Upper lobe of right lung (tissue), 1 donor: Measurements from ENCODE around the gene COA8. TPM values are rescaled to one million over a fixed set of nuclear protein-coding genes. Genes with fewer than 3 reads are reported as not detected.

Experiments used
- ATAC-seq: fragments of 200-7000 bp; cut with Tn5 transposase; one replicate; pipeline ENCODE4 v1.9.1; 2020; ENCODE audit warnings: mild to moderate bottlenecking, moderate library complexity
- DNase-seq: peaks from one replicate; pipeline ENCODE4 v3.0.0-alpha.2; 2020
- H3K27ac ChIP-seq: fragments of 200-600 bp; one replicate; pipeline ENCODE4 v1.8.0; 2022
- H3K27me3 ChIP-seq: fragments of 200-600 bp; one replicate; pipeline ENCODE4 v1.8.0; 2022; ENCODE audit warnings: mild to moderate bottlenecking
- H3K36me3 ChIP-seq: fragments of 200-600 bp; one replicate; pipeline ENCODE4 v1.8.0; 2022
- H3K4me1 ChIP-seq: fragments of 200-600 bp; one replicate; pipeline ENCODE4 v1.8.0; 2022
- H3K4me3 ChIP-seq: fragments of 200-600 bp; one replicate; pipeline ENCODE4 v1.8.0; 2022; ENCODE audit warnings: mild to moderate bottlenecking
- H3K9me3 ChIP-seq: fragments of 200-600 bp; one replicate; pipeline ENCODE4 v1.8.0; 2022
- intact Hi-C: fragments of 100-400 bp; cut with DNase I; formaldehyde crosslinking; loops from one replicate; pipeline ENCODE4 v1.11.0; 2022
- long read RNA-seq: library from polyadenylated mRNA; unstranded; transcript quantifications from one replicate; pipeline ENCODE4 v2.0.0, GENCODE V29; 2021
- total RNA-seq: library from RNA; stranded (reverse); fragmentation: NEBNext Ultra II Directional; extraction: Animal tissue kit (Norgen Biotek cat#: 25700); gene quantifications from one replicate; pipeline ENCODE4 v1.2.1, GENCODE V29; 2021
- TF ChIP-seq, protein P1 (sequence below): fragments of 200-600 bp; IDR thresholded peaks from one replicate; pipeline ENCODE4 v1.8.0; 2022; ENCODE audit warnings: antibody characterized with exemption
- donor health status: DM: no; HTN: yes; CAD: no; lungs with severe emphysema.

COA8 gene, protein sequence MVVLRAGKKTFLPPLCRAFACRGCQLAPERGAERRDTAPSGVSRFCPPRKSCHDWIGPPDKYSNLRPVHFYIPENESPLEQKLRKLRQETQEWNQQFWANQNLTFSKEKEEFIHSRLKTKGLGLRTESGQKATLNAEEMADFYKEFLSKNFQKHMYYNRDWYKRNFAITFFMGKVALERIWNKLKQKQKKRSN
- 29.7 TPM for total RNA-seq
- long read RNA-seq, transcript APOPT1-201 (5 exons, 2,523 nt) = major isoform, 22 of 35 reads
- long read RNA-seq, partial matches to known transcripts = 0 of 35 reads
- long read RNA-seq, other reads (novel, unspliced or antisense) = 8 of 35 reads

DNA sequence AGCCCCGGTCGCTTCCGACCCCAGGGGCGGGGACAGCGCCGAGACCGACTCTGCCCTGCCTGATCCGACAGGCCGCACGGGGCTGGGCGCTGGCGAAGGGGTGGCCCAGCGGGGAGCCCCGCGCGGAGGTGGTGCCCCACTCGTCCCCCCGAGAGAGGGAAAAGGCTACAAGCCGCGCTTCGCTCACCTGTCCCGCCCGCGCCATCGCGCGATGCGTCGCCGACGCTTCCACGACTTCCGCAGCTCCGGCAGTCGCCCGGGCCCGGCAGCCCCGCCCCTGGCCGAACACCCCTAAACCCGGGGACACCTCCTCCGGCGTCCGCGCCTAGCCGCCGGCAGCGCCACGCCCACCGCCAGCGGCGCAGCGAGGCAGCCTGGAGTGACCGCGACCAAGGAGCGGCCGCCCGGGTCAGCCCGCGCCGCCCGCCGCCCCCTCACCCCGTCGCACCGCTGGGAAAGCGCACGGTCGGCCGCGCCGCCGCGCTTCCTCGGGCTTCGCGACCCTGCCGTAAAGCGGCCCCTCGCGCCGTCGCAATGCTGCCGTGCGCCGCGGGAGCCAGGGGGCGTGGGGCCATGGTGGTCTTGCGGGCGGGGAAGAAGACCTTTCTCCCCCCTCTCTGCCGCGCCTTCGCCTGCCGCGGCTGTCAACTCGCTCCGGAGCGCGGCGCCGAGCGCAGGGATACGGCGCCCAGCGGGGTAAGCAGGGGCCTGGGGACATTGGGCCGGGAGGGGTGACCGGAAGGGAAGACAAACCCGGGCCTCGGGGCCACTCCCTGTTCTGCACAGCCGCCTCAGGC lies at the start of gene COA8, which contains the start of gene BAG5:
COA8 (plus strand) TSS at position 532 of the 797 bp plus-strand sequence; CDS start at position 574, 42 bp downstream.
BAG5 (minus strand) TSS at position 229 of the 797 bp plus-strand sequence. CDS start 1,493 bp downstream, outside the sequence.
- H3K4me1 ChIP-seq = peaks cover 55% of the 10 kb centered on the region
- peak; percentile 91 for ATAC-seq
- H3K27ac ChIP-seq = peak within 1 kb of the TSS; percentile 97
- TF ChIP-seq, protein P1, sequence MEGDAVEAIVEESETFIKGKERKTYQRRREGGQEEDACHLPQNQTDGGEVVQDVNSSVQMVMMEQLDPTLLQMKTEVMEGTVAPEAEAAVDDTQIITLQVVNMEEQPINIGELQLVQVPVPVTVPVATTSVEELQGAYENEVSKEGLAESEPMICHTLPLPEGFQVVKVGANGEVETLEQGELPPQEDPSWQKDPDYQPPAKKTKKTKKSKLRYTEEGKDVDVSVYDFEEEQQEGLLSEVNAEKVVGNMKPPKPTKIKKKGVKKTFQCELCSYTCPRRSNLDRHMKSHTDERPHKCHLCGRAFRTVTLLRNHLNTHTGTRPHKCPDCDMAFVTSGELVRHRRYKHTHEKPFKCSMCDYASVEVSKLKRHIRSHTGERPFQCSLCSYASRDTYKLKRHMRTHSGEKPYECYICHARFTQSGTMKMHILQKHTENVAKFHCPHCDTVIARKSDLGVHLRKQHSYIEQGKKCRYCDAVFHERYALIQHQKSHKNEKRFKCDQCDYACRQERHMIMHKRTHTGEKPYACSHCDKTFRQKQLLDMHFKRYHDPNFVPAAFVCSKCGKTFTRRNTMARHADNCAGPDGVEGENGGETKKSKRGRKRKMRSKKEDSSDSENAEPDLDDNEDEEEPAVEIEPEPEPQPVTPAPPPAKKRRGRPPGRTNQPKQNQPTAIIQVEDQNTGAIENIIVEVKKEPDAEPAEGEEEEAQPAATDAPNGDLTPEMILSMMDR = no peak
- no peaks in the 10 kb centered on the region for H3K9me3 ChIP-seq
- peak; percentile 95 for DNase-seq
- H3K27me3 ChIP-seq = no peaks in the 10 kb centered on the region
- peak within 1 kb of the TSS; percentile 87 for H3K4me3 ChIP-seq
- intact Hi-C loops = no loop called here
- H3K36me3 ChIP-seq = peaks cover 33% of the 10 kb centered on the region

DNA sequence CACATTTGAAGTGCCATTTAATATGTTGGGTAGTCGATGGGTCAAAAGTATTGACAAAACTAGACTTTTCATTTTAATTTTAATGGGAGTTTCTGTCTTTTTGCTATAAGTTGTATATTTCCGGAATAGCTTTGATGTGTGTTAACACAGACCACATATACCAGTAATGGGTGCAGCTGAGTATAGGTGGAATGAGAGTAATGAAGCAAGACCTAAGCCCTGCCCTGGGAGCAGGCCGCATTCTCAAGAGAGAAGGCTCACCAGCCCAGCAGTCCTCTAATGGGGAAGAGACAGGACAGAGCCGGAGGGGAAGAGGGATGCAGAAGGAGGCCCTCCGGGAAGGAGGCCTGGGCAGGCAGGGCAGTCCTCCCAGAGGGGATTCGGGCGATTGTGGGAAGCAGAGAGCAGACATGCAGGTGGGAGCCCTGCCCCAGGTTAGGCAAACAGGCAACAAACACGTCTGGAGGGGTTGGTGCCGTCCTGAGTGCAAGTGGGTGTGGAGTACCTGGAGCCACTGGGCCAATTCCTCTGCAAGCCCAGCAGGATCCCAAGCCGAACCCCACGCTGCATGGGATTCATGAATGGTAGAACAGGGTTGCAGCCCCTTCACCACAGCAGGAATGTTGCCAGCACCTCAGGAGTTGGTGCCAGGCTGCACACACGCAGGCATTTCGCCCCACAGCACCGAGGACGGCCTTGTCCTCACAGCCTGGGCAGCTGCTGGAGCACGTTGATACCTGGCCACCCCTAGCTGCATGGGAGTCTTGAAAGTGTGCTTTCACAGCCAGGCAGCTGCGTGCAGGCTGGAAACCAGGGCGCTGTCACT lies 48.0 kb upstream of the COA8 start:
- intact Hi-C loops = no loop called here
- Histone ChIP-seq H3K4me3 (no peak overlapping the region), H3K27me3 (no peaks in the 10 kb centered on the region), H3K27ac (peak overlapping the region; percentile 37), H3K4me1 (peaks cover 44% of the 10 kb centered on the region), H3K36me3 (peaks cover 13% of the 10 kb centered on the region), H3K9me3 (no peaks in the 10 kb centered on the region)
- TF ChIP-seq, protein P1 = no peak
- ATAC-seq (no peak), DNase-seq (peak; percentile 64)

DNA sequence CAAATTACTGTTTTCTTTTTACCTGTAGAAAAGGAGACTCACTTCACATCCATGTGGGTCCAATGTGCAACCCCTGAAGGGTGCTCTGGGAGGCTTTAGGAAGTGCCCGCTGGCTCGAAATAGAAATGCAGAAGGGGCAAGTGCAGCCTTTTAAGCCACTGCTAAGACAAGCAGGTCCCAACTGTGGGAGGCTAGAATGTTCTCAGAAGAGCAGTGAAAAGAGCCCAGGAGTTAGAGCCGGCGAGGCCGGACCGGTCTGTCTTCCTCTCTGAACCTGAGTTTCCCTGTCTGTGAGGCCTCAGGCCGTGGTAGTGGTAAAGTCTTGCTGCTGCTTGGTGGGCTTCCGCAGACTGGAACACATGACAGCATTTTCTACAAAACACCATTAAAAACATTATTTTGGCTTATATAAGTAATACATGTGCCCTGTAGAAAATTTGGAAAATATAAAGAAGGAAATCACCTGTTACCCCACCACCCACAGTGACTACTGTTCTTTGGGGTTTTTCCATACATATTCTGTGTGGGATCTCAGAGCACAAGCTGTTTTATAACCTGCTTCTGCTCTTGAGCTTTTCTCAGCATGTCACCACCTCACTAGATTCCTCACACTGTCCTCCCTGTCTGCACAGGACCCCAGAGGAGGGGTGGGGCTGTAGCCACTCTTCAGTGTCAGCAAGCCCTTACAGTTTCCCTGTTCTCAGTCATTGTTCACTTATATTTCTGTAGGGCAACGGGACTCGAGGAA lies 46.2 kb upstream of the COA8 start:
- peaks cover 2% of the 10 kb centered on the region for H3K36me3 ChIP-seq
- intact Hi-C loops = no loop called here
- peaks cover 55% of the 10 kb centered on the region for H3K4me1 ChIP-seq
- no peak overlapping the region for H3K27ac ChIP-seq
- H3K27me3 ChIP-seq = no peaks in the 10 kb centered on the region
- no peaks in the 10 kb centered on the region for H3K9me3 ChIP-seq
- DNase-seq (peak; percentile 32), ATAC-seq (no peak)
- no peak overlapping the region for H3K4me3 ChIP-seq
- TF ChIP-seq, protein P1 = no peak

DNA sequence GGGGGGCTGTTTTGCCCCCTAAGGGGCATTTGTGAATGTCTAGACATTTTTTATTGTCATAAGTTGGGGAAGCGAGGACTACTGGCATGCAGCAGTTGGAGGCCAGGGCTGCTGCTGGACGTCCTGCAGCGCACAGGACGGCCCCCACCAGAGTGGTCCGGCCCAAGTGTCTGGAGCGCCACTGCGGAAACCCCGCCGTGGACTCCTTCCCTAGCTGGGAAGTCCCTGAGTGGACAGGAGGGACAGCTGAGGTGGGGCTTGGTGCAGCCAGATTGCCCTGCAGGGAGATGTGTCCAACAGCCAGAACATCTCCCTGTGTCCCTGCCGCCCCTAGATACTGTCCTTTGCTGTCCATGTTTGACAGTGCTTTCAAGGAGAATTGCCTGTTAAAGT lies 45.6 kb upstream of the COA8 start:
- Histone ChIP-seq H3K36me3 (no peaks in the 10 kb centered on the region), H3K27ac (no peak overlapping the region), H3K27me3 (no peaks in the 10 kb centered on the region), H3K9me3 (no peaks in the 10 kb centered on the region), H3K4me3 (no peak overlapping the region), H3K4me1 (peaks cover 61% of the 10 kb centered on the region)
- DNase-seq (peak; percentile 49), ATAC-seq (no peak)
- TF ChIP-seq, protein P1 = no peak
- intact Hi-C loops = no loop called here
